NOMO-1 treated with DMSO at 0.1 percent for 48 hours (cell line): ENCODE results near the gene HTRA3.
A peak's percentile ranks its signal among the peaks of the same experiment; 100 is the strongest.

Source experiments
- DNase-seq: peaks from one replicate; lab custom pipeline; 2025; ENCODE audit not compliant: unreplicated experiment; lab: John Stamatoyannopoulos, UW

HTRA3 gene

GRCh38 chr4:8307121-8307520 lies 37.6 kb downstream of the HTRA3 start:
- no peak for DNase-seq

DNA sequence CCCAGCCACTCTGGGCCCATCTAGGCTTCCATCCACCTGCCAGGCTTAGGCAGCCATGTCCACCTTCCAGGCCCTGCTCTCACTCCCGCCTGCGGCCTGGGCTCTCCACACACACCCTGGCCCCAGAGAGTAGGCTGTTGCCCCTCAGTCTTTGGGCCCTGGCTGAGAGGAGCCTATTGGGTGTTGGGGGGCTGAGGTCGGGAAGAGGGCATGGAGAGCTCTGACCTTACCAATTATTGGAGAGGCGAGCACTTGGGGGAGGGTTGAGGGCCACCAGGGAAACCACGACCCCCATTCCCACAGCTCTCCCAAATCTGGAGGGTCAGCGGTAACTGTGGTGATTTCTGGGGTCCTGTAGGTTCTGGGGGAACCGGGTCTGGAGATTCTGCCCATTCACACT lies 38.2 kb downstream of the HTRA3 start:
- no peak for DNase-seq

DNA sequence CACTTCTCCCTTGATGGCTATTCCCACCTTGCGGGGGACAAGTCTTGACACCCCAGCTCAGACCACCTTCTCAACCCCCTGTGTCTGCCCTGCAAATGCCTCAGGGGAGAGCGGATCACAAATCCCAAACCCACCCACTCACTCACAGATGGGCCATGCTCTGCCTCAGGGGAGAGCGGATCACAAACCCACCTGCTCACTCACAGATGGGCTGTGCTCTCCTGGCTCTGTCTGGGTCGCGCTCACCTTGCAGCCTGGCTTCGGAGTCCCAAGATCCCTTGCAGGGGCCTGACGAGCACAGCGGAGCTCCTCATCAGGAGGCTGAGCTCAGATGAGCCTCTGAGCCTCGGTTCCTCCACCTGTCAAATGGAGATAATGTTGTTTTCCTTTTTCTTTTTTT lies 38.6 kb downstream of the HTRA3 start:
- no peak for DNase-seq

- DNase-seq = no peak
Observed at GRCh38 chr4:8308856-8309771, 39.6 kb downstream of the HTRA3 start.

DNA sequence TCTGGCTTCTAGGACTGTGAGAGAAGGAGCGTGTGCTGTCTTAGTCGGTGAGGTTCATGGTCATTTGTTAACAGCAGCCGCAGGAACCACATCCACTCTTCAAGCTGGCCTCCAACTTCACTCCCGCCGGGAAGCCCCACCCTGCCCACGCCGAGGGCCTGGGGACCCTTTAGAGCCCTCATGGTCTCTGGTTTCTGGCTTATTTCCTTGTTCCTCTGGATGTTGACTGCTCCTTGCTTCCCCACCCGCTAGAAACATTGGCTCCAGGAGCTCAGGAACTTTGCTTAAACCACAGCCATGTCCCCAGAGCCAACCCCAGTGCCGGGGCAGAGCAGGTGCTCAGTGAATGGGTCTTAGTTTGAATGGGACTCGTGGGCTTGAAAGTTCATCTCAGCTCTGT lies 40.8 kb downstream of the HTRA3 start:
- DNase-seq = no peak

DNA sequence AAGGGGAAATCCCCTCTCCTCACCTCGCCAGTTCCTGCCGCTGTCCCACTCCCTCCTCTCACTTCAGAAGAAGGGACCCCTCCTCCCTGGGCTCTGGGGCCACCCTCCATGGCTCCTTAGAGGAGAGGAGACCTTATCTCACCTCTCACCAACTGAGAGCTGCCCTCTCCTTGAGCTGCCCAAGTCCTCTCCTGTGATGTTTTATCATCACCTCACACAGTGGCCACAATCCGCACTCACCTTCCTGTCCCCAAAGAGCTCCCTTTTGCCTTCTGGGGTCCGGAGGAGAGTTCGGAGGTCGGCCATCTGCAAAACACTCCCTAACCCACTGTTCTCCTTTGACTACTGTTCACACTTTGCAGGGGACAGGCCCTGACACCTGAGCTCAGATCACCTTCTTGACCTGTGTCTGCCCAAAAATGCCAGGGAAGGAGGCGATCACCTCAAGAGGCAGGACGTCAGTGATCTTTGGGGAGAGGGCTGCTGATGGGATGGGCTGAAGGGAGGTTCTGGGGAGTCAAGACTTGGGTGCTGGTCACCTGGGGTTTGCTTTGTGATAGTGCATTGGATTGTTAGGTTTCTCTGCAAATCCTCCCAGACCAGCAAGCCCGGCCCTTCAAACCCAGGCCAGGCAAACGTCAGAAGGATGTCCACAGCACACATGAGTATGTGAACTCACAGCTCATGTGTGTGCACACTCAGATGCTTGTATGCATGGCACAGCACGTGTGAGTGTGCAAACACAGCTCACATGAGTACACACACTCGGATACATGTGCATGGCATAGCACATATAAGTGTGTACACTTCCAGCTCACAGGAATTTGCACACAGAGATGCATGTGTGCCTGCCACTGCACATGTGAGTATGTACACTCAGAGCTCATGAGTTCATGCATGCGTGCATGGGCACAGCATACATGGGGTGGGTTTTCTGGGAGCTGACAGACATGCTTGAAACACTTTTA lies 41.8 kb downstream of the HTRA3 start:
- no peak for DNase-seq

DNA sequence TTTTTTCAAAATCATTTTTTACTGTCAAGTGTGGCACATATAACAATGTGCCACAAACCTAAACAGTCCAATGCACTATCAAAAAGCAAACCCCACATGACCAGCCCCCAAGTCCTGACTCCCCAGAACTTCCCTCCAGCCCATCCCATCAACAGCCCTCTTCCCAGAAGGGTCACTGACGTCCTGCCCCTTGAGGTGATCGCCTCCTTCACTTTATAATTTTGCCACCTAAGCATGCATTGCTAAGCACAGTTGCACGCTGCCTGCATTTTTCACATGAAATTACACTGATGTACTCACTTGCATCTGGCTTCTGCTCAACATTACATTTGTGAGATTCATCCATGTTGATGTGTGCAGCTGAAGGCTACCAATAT lies 42.5 kb downstream of the HTRA3 start:
- DNase-seq = no peak

- peak; percentile 41 for DNase-seq
Observed at GRCh38 chr4:8312976-8313375, 43.4 kb downstream of the HTRA3 start.

DNA sequence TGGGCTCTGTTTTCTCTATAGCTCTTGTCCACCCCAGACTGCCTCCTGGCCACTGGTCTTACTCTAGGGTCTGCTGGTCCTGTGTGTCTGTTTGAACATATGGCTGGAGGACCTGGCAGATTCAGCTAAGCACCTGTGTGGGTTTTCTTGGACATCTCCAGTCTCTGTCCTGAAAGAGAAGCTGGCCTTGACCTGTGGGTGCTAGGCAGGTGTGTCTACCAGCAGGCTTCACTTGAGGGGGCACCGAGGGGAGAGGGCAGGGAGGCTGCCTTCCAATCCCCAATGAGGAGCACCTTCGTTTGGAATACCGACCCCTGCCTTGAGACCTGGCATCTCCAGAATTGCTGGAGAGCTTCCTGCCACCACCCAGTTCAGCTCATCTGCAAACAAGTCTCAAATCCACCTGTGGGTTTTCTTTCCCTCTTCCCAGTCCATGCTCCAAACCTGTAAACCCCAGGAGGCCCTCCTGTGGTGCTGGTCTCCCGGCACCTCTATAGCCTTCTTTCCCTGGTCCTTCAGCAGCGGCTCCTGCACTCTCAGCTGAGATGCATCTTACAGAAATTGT lies 45.2 kb downstream of the HTRA3 start:
- DNase-seq = no peak

DNA sequence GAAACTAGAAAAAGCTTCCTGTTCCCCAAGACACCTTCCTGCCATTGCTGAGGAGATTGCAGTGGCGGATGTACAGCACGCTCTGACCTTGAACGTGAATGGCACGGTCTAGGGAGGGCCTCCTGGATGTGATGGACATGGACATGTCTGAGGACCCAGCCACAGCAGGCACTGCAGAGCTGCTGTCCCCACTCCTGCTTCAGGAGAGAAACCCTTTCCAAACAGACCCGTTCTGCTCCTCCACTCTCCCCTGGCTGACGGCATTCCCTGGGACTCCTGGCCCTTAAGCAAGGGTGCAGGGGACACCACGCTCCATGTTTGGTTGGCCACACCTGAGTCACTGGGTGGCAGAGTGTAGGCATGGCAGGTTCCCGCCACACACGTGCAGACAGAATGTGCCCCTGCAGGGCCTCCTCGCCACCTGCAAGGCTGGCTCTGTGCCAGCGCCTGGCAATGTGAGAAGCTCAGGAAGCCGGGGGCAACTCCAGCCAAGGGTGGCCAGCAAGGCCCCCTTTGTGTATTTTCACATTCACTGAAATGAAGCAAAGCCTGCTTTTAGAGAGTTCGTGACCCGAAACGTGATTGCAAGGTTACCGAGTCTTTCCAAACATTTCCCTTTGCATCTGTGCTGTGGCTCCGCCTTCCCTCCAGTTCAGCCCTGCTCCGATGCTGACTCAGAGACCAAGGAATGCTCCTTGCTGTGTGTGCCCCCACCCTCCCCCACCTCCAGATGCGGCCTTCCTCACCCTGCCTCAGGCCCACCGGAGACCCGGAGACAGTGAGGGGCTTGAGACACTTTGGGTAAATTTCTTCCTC lies 46.1 kb downstream of the HTRA3 start:
- no peak for DNase-seq

GRCh38 chr4:8316251-8316771 lies 46.8 kb downstream of the HTRA3 start:
- DNase-seq = no peak

- no peak for DNase-seq
Observed at GRCh38 chr4:8316911-8317351, 47.4 kb downstream of the HTRA3 start.

- DNase-seq = no peak
Observed at GRCh38 chr4:8317474-8317873, 47.9 kb downstream of the HTRA3 start.

DNA sequence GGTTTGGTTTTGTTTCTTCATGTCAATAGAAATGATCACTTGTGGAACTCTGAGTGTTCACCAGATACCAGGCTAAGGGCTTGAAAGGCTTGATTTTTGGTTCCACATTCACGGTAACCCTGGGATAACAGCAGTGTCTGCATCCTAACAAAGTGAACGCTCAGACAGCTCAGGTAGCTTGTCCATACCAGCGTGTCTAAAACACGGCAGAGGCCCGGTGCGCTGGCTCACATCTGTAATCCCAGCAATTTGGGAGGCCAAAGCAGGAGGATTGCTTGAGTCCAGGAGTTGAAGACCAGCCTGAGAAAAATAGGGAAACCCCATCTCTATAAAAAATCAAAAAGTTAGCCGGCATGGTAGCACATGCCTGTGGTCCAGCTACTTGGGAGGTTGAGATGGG lies 49.0 kb downstream of the HTRA3 start:
- DNase-seq = no peak

DNA sequence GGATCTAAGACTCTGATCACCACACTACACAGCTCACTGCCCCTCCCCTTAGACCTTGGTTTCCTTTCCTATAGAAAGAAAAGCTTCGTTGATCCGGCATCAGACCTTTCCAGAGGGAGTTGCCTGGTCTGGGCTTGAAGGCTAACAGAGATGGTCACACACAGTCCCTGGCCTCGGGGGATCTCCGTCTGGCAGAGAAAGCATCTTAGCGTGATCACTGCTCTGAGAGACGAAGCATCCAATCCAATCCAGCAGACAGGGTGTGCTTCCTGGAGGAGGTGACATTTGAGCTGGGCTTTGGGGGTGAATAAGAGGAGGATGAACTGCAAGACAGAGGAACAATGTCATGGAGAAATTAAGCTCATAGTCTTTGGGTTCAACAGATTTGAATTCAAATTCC lies 49.5 kb downstream of the HTRA3 start:
- DNase-seq = no peak

DNA sequence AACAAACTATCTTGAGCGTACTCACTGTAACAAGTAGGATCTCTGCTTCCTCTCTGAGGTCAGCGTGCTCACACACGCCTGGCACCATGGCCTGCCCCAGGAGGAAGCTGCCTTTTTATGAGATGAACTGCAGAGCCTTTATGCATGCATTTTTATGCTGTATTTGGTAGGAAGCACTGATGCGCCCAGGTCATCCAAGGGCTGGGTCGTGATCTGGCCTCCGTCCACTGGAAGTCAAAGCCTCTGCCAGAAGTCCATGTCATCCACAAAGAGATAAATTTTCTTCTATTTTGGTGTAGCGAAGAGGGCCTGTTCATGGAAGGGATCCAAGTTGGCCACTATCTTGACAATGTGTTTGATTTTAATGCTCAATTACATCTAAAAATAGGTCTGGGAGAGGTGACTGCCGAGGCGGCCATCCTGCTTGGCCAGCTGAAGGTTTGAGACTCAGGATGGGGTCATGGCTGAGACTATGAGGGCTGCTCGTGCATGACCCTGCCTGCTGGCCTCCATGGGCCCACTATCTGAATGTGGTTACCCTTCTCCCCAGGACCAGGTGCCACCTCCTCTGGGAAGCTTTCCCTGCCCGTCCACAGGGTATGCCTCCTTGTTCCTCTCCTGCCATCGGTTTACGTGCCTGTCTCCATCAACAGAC lies 50.3 kb downstream of the HTRA3 start:
- peak; percentile 41 for DNase-seq

- no peak for DNase-seq
Observed at GRCh38 chr4:8320386-8320750, 50.8 kb downstream of the HTRA3 start.

- no peak for DNase-seq
Observed at GRCh38 chr4:8321220-8321619, 51.7 kb downstream of the HTRA3 start.

DNA sequence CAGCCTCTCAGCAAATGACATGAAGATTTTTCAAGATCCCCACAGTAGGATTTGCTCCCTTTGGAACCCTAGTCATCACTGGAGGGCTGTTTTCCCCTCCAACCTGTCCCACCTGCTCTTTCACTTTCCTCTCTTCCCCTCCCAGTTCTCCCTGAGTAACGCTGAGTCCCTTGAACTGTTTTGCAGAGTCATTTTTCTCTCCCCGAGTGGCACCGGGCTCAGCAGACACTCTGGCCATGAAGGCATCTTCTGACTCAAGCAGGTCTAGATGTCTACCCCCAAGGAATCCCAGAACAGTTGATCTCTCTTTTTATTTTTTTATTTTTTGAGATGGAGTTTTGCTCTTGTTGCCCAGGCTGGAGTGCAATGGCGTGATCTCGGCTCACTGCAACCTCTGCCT lies 52.2 kb downstream of the HTRA3 start:
- DNase-seq = no peak
